ENCODE measurements around the gene TRIP13. TPM values are rescaled to one million over a fixed set of nuclear protein-coding genes. Genes with fewer than 3 reads are reported as not detected.

TRIP13 gene, protein sequence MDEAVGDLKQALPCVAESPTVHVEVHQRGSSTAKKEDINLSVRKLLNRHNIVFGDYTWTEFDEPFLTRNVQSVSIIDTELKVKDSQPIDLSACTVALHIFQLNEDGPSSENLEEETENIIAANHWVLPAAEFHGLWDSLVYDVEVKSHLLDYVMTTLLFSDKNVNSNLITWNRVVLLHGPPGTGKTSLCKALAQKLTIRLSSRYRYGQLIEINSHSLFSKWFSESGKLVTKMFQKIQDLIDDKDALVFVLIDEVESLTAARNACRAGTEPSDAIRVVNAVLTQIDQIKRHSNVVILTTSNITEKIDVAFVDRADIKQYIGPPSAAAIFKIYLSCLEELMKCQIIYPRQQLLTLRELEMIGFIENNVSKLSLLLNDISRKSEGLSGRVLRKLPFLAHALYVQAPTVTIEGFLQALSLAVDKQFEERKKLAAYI
- total RNA-seq (2016; rRNA removed; fragmentation: Illumina TruSeq; extraction: Trizol), result 33.0 and 39.5 TPM in 2 replicates
- 8.1 and 9.8 TPM in 2 replicates for total RNA-seq (2016; cell fraction: cytosol; rRNA removed; fragmentation: Illumina TruSeq; extraction: Trizol; ENCODE audit: low read depth)
- 33.0 and 42.4 TPM in 2 replicates for total RNA-seq (2016; cell fraction: insoluble cytoplasmic fraction; rRNA removed; fragmentation: Illumina TruSeq; extraction: Trizol)
- total RNA-seq (2016; cell fraction: membrane; rRNA removed; fragmentation: Illumina TruSeq; extraction: Trizol), result 19.4 and 20.2 TPM in 2 replicates
- 18.6 TPM in 2 replicates for total RNA-seq (2016; cell fraction: nucleus; rRNA removed; fragmentation: Illumina TruSeq; extraction: Trizol)
- polyA plus RNA-seq (2011; rRNA removed), result 12.8 and 13.5 TPM in 2 replicates
- polyA plus RNA-seq (2011; cell fraction: cytosol; rRNA removed), result 6.1 and 7.0 TPM in 2 replicates
- polyA plus RNA-seq (2011; cell fraction: nucleus; rRNA removed), result 11.6 and 18.6 TPM in 2 replicates
- polyA plus RNA-seq (2012), result 6.5 and 11.3 TPM in 2 replicates
- 4.9 and 6.9 TPM in 2 replicates for polyA plus RNA-seq (2016; cell fraction: cytosol; fragmentation: Illumina TruSeq; extraction: Trizol; ENCODE audit: low read depth)
- polyA plus RNA-seq (2016; cell fraction: insoluble cytoplasmic fraction; fragmentation: Illumina TruSeq; extraction: Trizol; ENCODE audit: low read depth), result 44.2 and 47.5 TPM in 2 replicates
- 13.5 and 13.6 TPM in 2 replicates for polyA plus RNA-seq (2016; cell fraction: membrane; fragmentation: Illumina TruSeq; extraction: Trizol; ENCODE audit: low read depth)
- 42.0 and 45.8 TPM in 2 replicates for polyA plus RNA-seq (2016; cell fraction: nucleus; fragmentation: Illumina TruSeq; extraction: Trizol; ENCODE audit: insufficient read depth, low read depth)
- 6.3 and 101 TPM in 2 replicates for polyA minus RNA-seq (2011; rRNA and poly(A)+ RNA removed; ENCODE audit: low replicate concordance)
- 4.5 and 11.3 TPM in 2 replicates for polyA minus RNA-seq (2011; cell fraction: cytosol; rRNA and poly(A)+ RNA removed)
- polyA minus RNA-seq (2011; cell fraction: nucleus; rRNA and poly(A)+ RNA removed), result 9.2 and 11.7 TPM in 2 replicates
- Bru-seq, nascent RNA, result percentile 51 among the genes with signal in this experiment
- BruChase-seq, experiment 1, labeled RNA remaining after a 6-hour chase, result percentile 59 among the genes with signal in this experiment
- BruChase-seq, experiment 2, labeled RNA remaining after a 2-hour chase, result percentile 62 among the genes with signal in this experiment
- long read RNA-seq, experiment 1, transcript TRIP13-201 (13 exons, 2,672 nt), result major isoform, 42 of 50 reads
- long read RNA-seq, experiment 1, partial matches to known transcripts, result 3 of 50 reads
- long read RNA-seq, experiment 1, other reads (novel, unspliced or antisense), result 5 of 50 reads
- long read RNA-seq, experiment 2, transcript TRIP13-201 (13 exons, 2,672 nt), result major isoform, 6 of 13 reads
- long read RNA-seq, experiment 2, partial matches to known transcripts, result 2 of 13 reads
- long read RNA-seq, experiment 2, other reads (novel, unspliced or antisense), result 5 of 13 reads

DNA sequence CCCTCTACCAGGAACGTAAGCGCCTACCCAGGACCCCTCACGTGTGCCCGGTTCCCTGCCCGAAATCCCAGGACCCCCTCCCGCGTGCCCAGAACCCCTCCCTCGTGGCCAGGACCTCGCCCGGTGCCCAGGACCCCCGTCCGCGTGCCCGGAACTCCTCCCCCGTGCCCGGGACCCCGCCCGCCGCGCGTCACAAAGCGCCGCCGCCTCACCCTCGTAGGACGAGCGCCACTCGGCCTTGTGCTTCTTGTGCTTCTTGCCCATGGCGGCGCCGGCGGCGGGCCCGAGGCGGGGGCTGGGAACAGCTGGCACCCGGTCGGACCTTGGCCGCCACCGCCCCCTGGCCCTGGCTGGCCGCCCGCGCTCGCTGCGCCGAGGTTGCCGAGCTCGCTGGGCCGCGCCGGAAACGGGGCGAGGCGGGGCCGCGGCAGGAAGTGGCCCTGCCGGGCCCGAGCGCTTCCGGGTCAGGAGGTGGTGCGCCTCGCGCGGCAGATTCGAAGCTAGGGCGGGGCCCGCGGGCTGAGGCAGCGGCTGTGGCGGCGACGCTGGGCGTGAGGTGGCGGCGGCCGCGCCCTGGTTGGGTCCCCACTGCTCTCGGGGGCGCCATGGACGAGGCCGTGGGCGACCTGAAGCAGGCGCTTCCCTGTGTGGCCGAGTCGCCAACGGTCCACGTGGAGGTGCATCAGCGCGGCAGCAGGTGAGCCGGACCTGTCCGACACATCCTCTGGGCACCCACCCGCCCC lies at the start of gene TRIP13, which contains the start of gene BRD9:
TSS of gene TRIP13 (plus strand) at position 491 of the 743 bp plus-strand sequence. CDS start at position 606, 115 bp downstream.
TSS of gene BRD9 (minus strand) at position 408 of the 743 bp plus-strand sequence. CDS start at position 264, 144 bp downstream.
- Histone ChIP-seq H3K79me2 (ENCODE audit: insufficient read depth, low read length) (peaks cover 44% of the 10 kb centered on the region), H3K27ac (ENCODE audit: extremely low read length, insufficient read depth, low read length) (peak within 1 kb of the TSS; percentile 79), H3K36me3 (replicated peaks in 1 of 2; ENCODE audit: control insufficient read depth in 1 of 2, insufficient read depth in 2 of 2, low read length in 2 of 2) (peaks cover 12 to 51% of the 10 kb centered on the region in 2 experiments), H3K4me1 (ENCODE audit: insufficient read depth, low read length) (peaks cover 39% of the 10 kb centered on the region), H2AFZ (ENCODE audit: low read length) (no peak within 1 kb of the TSS), H3K9me3 (ENCODE audit: low read length) (no peaks in the 10 kb centered on the region), H3K4me3 (replicated peaks in 1 of 3; ENCODE audit: insufficient read depth in 1 of 3, low read depth in 2 of 3, low read length in 3 of 3) (peak within 1 kb of the TSS; percentile 70 to 90 (median 83)), H3K4me2 (ENCODE audit: low read depth, low read length) (peak within 1 kb of the TSS; percentile 90), H3K9ac (ENCODE audit: insufficient read depth, low read depth, low read length) (peak within 1 kb of the TSS; percentile 84), H3K27me3 (ENCODE audit: control insufficient read depth in 1 of 2, insufficient read depth in 2 of 2, low read length in 2 of 2) (no peaks in the 10 kb centered on the region), H4K20me1 (ENCODE audit: insufficient read depth, low read length) (no peaks in the 10 kb centered on the region)
- 0% methylated on average over 12 of the region's 91 CpGs for WGBS (ENCODE audit: low lambda C conversion rate)
- DNase-seq (ENCODE audit: low spot score) (peak; percentile 66), ATAC-seq (peak; percentile 90), FAIRE-seq (no peak)
- in situ Hi-C loops (cut with HindIII; ENCODE audit: extremely low pct_ligation_motif_present, low pct_unique_long_range_greater_than_20kb), result loop anchor here (10.0 kb wide), 1 partner anchor 218 kb away; no protein-coding TSS in a partner anchor
- ChIA-PET CTCF (ENCODE audit: low intra/inter-chr PET ratio, low total read pairs) (no interaction called here), POLR2A (interaction anchor here (1.1 to 1.5 kb wide), 2 partner anchors 269 to 290 kb away, joined by 3 to 4 read pairs; no protein-coding TSS in a partner anchor)
- intact Hi-C loops (cut with micrococcal nuclease; ENCODE audit: unreplicated experiment), result loop anchor here (5.0 to 10.0 kb wide), 2 partner anchors 40 to 218 kb away; partner anchors contain the start of gene ZDHHC11
- BruUV-seq (replicated peaks), result no TSS peak
- TF ChIP-seq ZFP36L2 (CRISPR knock-in tag; IDR thresholded peaks at IDR 0.05) (no peak), POLR2A (IDR thresholded peaks at IDR 0.05; ENCODE audit: insufficient read depth in 1 of 2, low read depth in 2 of 2, low read length in 2 of 2) (peak in 1 of 2 experiments; percentile 53; a peak in 1 of 4 replicates), ZNF136 (CRISPR knock-in tag; IDR thresholded peaks at IDR 0.05; ENCODE audit: low read depth) (no peak), JUND (CRISPR knock-in tag; IDR thresholded peaks at IDR 0.05) (no peak), ZNF776 (CRISPR knock-in tag; IDR thresholded peaks at IDR 0.05) (peak; percentile 83; the same call in 1 of the 2 replicates), ZBTB20 (CRISPR knock-in tag; IDR thresholded peaks at IDR 0.05; ENCODE audit: borderline replicate concordance, low read depth) (peak; percentile 31; the same call in 1 of the 2 replicates)
- TF ChIP-seq, protein P1, sequence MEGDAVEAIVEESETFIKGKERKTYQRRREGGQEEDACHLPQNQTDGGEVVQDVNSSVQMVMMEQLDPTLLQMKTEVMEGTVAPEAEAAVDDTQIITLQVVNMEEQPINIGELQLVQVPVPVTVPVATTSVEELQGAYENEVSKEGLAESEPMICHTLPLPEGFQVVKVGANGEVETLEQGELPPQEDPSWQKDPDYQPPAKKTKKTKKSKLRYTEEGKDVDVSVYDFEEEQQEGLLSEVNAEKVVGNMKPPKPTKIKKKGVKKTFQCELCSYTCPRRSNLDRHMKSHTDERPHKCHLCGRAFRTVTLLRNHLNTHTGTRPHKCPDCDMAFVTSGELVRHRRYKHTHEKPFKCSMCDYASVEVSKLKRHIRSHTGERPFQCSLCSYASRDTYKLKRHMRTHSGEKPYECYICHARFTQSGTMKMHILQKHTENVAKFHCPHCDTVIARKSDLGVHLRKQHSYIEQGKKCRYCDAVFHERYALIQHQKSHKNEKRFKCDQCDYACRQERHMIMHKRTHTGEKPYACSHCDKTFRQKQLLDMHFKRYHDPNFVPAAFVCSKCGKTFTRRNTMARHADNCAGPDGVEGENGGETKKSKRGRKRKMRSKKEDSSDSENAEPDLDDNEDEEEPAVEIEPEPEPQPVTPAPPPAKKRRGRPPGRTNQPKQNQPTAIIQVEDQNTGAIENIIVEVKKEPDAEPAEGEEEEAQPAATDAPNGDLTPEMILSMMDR (CRISPR knock-in tag; IDR thresholded peaks at IDR 0.05), result peak; percentile 18; the same call in 1 of the 2 replicates
- TF ChIP-seq, protein P2, sequence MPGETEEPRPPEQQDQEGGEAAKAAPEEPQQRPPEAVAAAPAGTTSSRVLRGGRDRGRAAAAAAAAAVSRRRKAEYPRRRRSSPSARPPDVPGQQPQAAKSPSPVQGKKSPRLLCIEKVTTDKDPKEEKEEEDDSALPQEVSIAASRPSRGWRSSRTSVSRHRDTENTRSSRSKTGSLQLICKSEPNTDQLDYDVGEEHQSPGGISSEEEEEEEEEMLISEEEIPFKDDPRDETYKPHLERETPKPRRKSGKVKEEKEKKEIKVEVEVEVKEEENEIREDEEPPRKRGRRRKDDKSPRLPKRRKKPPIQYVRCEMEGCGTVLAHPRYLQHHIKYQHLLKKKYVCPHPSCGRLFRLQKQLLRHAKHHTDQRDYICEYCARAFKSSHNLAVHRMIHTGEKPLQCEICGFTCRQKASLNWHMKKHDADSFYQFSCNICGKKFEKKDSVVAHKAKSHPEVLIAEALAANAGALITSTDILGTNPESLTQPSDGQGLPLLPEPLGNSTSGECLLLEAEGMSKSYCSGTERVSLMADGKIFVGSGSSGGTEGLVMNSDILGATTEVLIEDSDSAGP (CRISPR knock-in tag; IDR thresholded peaks at IDR 0.05; ENCODE audit: borderline replicate concordance), result peak; percentile 49
- TF ChIP-seq, protein P3, sequence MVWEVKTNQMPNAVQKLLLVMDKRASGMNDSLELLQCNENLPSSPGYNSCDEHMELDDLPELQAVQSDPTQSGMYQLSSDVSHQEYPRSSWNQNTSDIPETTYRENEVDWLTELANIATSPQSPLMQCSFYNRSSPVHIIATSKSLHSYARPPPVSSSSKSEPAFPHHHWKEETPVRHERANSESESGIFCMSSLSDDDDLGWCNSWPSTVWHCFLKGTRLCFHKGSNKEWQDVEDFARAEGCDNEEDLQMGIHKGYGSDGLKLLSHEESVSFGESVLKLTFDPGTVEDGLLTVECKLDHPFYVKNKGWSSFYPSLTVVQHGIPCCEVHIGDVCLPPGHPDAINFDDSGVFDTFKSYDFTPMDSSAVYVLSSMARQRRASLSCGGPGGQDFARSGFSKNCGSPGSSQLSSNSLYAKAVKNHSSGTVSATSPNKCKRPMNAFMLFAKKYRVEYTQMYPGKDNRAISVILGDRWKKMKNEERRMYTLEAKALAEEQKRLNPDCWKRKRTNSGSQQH (CRISPR knock-in tag; IDR thresholded peaks at IDR 0.05; ENCODE audit: low read depth), result peak; percentile 96

Data from HepG2 (cell line).